ENCODE data around the gene ERBB3. TPM values are rescaled to one million over a fixed set of nuclear protein-coding genes. Genes with fewer than 3 reads are reported as not detected.

ERBB3 gene
- total and polyA plus RNA-seq, 2 of the 8 experiments (the other 6 are each of a cell fraction or from before 2014, with no cell fraction given): 33.9 to 52.4 TPM

GRCh38 chr12:56127888-56128669 lies 48.1 kb downstream of the ERBB3 start, which contains the start of gene ESYT1 (continued):
- TF ChIP-seq, protein P1, sequence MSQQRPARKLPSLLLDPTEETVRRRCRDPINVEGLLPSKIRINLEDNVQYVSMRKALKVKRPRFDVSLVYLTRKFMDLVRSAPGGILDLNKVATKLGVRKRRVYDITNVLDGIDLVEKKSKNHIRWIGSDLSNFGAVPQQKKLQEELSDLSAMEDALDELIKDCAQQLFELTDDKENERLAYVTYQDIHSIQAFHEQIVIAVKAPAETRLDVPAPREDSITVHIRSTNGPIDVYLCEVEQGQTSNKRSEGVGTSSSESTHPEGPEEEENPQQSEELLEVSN (IDR thresholded peaks at IDR 0.05): peak; percentile 65
- TF ChIP-seq TCF12 (IDR thresholded peaks at IDR 0.05; ENCODE audit: low read depth, low read length) (no peak), KDM4A (IDR thresholded peaks at IDR 0.05; ENCODE audit: low read depth, low read length, severe bottlenecking) (peak; percentile 54), KDM1A (IDR thresholded peaks at IDR 0.05; ENCODE audit: borderline replicate concordance, low read length) (no peak), GTF2F1 (IDR thresholded peaks at IDR 0.05; ENCODE audit: borderline replicate concordance, low read depth, low read length) (no peak), TAF1 (IDR thresholded peaks at IDR 0.05; ENCODE audit: low read depth, low read length) (peak; percentile 91), CTCF (IDR thresholded peaks at IDR 0.05; ENCODE audit: control extremely low read depth in 1 of 3, insufficient read depth in 1 of 3, low read depth in 1 of 3, low read length in 3 of 3) (no peak), BRCA1 (IDR thresholded peaks at IDR 0.05; ENCODE audit: low read depth, low read length) (no peak), CHD1 (IDR thresholded peaks at IDR 0.05; ENCODE audit: low read depth, low read length) (no peak; the same call in 1 of the 2 replicates), SP2 (IDR thresholded peaks at IDR 0.05; ENCODE audit: low read length) (no peak), KDM5A (IDR thresholded peaks at IDR 0.05; ENCODE audit: low read length) (no peak), ZNF274 (IDR thresholded peaks at IDR 0.05; ENCODE audit: borderline replicate concordance, extremely low read depth, low read length) (no peak), SIX5 (IDR thresholded peaks at IDR 0.05; ENCODE audit: low read depth, low read length) (no peak), SRF (IDR thresholded peaks at IDR 0.05; ENCODE audit: low read depth, low read length) (no peak), CBX5 (IDR thresholded peaks at IDR 0.05; ENCODE audit: low read depth, low read length) (no peak), GABPA (IDR thresholded peaks at IDR 0.05; ENCODE audit: borderline replicate concordance, insufficient read depth, low read length) (no peak), RXRA (IDR thresholded peaks at IDR 0.05; ENCODE audit: insufficient read depth, low read depth, low read length) (no peak), FOSL1 (IDR thresholded peaks at IDR 0.05; ENCODE audit: insufficient read depth, low read depth, low read length) (no peak), ASH2L (IDR thresholded peaks at IDR 0.05; ENCODE audit: low read length) (no peak), RFX5 (IDR thresholded peaks at IDR 0.05; ENCODE audit: borderline replicate concordance, low read depth, low read length) (no peak)
- TF ChIP-seq, protein P2, sequence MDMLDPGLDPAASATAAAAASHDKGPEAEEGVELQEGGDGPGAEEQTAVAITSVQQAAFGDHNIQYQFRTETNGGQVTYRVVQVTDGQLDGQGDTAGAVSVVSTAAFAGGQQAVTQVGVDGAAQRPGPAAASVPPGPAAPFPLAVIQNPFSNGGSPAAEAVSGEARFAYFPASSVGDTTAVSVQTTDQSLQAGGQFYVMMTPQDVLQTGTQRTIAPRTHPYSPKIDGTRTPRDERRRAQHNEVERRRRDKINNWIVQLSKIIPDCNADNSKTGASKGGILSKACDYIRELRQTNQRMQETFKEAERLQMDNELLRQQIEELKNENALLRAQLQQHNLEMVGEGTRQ (IDR thresholded peaks at IDR 0.05; ENCODE audit: low read length): peak; percentile 63; the same call in 1 of the 2 replicates

Data from H1 (cell line).